Purkinje cell (primary cell): ENCODE results near the gene NUP54. TPM values are rescaled to one million over a fixed set of nuclear protein-coding genes. Genes with fewer than 3 reads are reported as not detected.

ENCODE experiments used
- polyA plus RNA-seq: library from polyadenylated mRNA; unstranded; fragments of >200 nt; fragmentation: Nextera tagmentation; gene quantifications from 2 replicates; pipeline ENCODE4 v1.2.1, GENCODE V29; 2014

Gene NUP54, protein sequence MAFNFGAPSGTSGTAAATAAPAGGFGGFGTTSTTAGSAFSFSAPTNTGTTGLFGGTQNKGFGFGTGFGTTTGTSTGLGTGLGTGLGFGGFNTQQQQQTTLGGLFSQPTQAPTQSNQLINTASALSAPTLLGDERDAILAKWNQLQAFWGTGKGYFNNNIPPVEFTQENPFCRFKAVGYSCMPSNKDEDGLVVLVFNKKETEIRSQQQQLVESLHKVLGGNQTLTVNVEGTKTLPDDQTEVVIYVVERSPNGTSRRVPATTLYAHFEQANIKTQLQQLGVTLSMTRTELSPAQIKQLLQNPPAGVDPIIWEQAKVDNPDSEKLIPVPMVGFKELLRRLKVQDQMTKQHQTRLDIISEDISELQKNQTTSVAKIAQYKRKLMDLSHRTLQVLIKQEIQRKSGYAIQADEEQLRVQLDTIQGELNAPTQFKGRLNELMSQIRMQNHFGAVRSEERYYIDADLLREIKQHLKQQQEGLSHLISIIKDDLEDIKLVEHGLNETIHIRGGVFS
- 16.9 TPM in 2 replicates for polyA plus RNA-seq

GRCh38 chr4:76148142-76148865 lies at the start of gene NUP54:
TSS of gene NUP54 (minus strand) at chr4:76148397. CDS start at chr4:76148374, 23 bp downstream.

GRCh38 chr4:76074468-76074867 lies 73.7 kb downstream of the NUP54 start, which contains the start of gene ART3:
TSS of gene ART3 (plus strand) at chr4:76074709. CDS start at chr4:76075890, 1,181 bp downstream.

Other genes starting within 250 kb of the NUP54 start
- not detected in 2 replicates for gene PPEF2, start 245.9 kb downstream of the NUP54 start, polyA plus RNA-seq
- 12.1 and 16.0 TPM in 2 replicates for gene NAAA, start 207.4 kb downstream of the NUP54 start, polyA plus RNA-seq
- 109 and 133 TPM in 2 replicates for gene SDAD1, start 157.5 kb downstream of the NUP54 start, polyA plus RNA-seq
- not detected in 2 replicates for gene CXCL9, start 140.9 kb downstream of the NUP54 start, polyA plus RNA-seq
- gene CXCL10, start 124.9 kb downstream of the NUP54 start, polyA plus RNA-seq: not detected in 2 replicates
- not detected in 2 replicates for gene CXCL11, start 112.3 kb downstream of the NUP54 start, polyA plus RNA-seq
- 1.5 and 4.1 TPM in 2 replicates for gene ART3, start 73.7 kb downstream of the NUP54 start, polyA plus RNA-seq
- 48.9 and 49.9 TPM in 2 replicates for gene SCARB2, start 65.4 kb upstream of the NUP54 start, polyA plus RNA-seq
- 11.6 and 18.3 TPM in 2 replicates for gene FAM47E, start 103.3 kb upstream of the NUP54 start, polyA plus RNA-seq
- 0.16 TPM in 1 of 2 replicates, not detected in the other for gene STBD1, start 158.3 kb upstream of the NUP54 start, polyA plus RNA-seq